NCI-H1092 (cell line): ENCODE results near the gene PCDHGA1.
A peak's percentile ranks its signal among the peaks of the same experiment; 100 is the strongest.
"Not testable (repeated sequence)": the region's sequence is repeated elsewhere in the genome, so short reads cannot be mapped to it uniquely, and the experiment has no call there.

ENCODE experiments used
- DNase-seq: peaks from one replicate; lab custom pipeline; 2025; lab: John Stamatoyannopoulos, UW

The PCDHGA1 gene

GRCh38 chr5:141330299-141331080 is at the start of gene PCDHGA1:
PCDHGA1 (plus strand) TSS chr5:141330514.
- no peak for DNase-seq

GRCh38 chr5:141298376-141298775 is 31.9 kb upstream of the PCDHGA1 start:
- no peak for DNase-seq

GRCh38 chr5:141303756-141304155 is 26.6 kb upstream of the PCDHGA1 start, which contains the start of gene SLC25A2:
SLC25A2 (minus strand) TSS chr5:141304049; CDS start chr5:141303865, 184 bp downstream.
- no peak for DNase-seq

GRCh38 chr5:141306630-141307029 is 23.7 kb upstream of the PCDHGA1 start:
- no peak for DNase-seq

DNA sequence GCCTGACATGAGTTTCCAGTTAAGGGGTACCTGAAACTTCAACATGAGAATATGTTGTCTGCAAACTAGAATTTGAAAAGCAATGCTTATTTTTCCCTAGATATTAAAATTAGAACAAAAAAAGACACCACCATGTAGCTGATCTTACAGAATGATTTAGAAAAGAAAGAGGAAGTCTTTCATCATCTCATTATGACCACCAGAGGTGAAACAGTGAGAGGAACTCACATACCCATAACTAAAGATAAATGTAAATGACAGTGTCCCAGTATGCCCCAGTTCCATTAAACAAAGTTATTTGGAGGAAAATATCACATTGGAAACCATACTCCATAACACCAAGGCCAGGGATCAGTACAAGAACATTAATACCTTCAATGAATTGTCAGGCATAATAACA is 16.6 kb upstream of the PCDHGA1 start:
- no peak for DNase-seq

DNA sequence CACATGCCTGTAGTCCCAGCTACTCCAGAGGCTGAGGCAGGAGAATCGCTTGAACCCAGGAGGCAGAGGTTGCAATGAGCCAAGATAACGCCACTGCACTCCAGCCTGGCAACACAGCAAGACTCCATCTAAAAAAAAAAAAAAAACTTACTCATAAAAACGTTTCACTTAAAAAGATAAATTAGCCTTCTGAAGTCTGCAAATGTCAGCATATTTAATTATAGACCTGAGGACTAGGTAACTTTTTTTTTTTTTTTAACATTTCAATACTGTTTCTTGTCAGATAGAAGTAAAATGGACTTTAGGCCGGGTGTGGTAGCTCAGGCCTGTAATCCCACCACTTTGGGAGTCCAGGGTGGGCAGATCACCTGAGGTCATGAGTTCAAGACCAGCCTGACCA is 13.4 kb upstream of the PCDHGA1 start:
- DNase-seq = not testable (repeated sequence)

DNA sequence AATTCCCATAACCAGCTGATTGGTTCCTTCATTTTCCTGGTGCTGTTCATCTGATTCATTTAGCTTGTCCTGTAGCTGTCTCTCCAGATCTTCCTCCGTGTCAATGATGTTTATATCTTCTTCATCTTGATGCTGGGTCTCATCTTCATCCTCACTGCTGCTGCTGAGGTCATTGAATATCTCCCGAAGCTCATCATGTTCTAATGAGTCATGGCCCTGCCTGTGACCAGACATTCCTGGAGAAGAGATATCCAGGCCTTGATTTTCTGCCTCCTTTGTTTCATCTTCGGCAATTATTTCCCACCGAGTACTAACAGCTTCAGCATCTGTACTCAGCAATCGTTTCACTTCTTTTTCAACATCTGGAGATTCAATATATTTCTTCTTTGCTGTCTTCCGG is 11.1 kb upstream of the PCDHGA1 start:
- DNase-seq = no peak

GRCh38 chr5:141319699-141320098 is 10.6 kb upstream of the PCDHGA1 start:
- no peak for DNase-seq

- DNase-seq = peak; percentile 86
These were observed 9.8 kb upstream of the PCDHGA1 start, which contains the start of gene TAF7 for GRCh38 chr5:141320225-141321169. TAF7 (minus strand) TSS chr5:141320784; CDS start chr5:141320044, 740 bp downstream.

GRCh38 chr5:141322261-141322660 is 8.1 kb upstream of the PCDHGA1 start:
- DNase-seq = no peak

DNA sequence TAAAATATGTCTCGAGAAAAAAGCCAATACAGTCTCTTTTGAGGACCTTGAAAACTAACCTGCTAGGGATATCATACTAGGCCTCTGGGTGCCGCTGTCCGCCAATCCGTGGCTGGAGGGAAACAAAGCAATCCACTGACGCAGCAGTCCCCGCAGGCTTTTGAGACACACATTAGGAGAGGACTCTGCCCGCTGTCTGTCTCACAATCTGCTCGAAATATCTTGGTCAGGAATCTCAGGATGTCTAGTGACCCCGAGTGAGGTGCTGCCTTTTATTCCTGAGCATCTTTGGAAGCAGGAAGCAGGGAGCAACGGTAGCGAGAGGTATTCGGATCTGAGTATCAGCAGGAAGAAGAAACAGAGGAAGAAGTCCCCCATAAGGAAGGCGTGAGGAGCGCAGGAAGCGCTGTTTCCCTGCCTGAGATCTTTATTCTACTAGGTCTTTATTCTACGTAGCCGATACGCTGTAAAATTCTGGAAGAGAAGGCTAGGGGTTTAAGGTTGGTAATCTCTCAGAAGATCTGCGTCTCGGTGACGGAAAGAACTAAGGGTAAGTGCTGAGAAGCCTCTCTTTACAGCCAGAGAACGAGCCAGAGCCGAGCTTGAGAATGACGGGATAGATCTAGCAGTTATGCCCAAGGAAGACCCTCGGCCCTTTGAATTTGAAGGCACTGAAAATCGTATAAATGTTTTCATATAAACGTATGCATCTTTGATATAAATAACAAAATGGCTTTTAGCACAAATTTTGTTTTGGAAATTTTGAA is 4.0 kb upstream of the PCDHGA1 start:
- no peak for DNase-seq

GRCh38 chr5:141328231-141328630 is 2.1 kb upstream of the PCDHGA1 start:
- no peak for DNase-seq

DNA sequence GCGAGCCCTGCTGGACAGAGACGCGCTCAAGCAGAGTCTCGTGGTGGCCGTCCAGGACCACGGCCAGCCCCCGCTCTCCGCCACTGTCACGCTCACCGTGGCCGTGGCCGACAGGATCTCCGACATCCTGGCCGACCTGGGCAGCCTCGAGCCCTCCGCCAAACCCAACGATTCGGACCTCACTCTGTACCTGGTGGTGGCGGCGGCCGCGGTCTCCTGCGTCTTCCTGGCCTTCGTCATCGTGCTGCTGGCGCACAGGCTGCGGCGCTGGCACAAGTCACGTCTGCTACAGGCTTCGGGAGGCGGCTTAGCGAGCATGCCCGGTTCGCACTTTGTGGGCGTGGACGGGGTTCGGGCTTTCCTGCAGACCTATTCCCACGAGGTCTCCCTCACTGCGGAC is 2.3 kb downstream of the PCDHGA1 start:
- not testable (repeated sequence) for DNase-seq

DNA sequence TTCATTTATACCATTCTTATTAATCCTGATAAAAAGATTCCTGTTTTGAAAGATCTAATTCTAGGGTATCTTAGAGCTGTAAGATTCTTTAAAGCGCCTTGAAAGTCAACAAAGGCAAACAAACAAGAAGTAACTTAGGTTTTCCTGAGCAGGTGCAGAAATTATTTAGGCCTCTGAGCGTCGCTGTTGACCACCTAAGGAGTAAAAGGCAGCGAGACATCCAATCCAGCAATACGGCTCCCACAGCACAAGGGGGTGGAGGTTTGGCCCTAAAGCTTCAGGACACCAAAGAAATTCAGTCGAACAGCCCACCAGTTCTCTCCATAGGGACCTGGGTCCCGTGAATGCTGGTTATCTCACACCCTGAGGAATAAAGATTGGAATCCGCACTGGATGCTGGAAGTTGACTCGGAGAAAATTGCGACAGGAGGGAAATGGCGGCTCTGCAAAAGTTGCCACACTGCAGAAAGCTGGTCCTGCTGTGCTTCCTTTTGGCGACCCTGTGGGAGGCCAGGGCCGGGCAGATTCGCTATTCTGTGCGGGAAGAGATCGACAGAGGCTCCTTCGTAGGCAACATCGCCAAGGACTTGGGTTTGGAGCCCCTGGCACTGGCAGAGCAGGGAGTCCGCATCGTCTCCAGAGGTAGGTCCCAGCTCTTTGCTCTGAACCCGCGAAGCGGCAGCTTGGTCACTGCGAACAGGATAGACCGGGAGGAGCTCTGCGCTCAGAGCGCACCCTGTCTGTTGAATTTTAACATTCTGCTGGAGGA is 8.4 kb downstream of the PCDHGA1 start, which contains the start of gene PCDHGA2:
Gene PCDHGA2 (plus strand): TSS at position 223 of the 769 bp plus-strand sequence.
- DNase-seq = no peak

DNA sequence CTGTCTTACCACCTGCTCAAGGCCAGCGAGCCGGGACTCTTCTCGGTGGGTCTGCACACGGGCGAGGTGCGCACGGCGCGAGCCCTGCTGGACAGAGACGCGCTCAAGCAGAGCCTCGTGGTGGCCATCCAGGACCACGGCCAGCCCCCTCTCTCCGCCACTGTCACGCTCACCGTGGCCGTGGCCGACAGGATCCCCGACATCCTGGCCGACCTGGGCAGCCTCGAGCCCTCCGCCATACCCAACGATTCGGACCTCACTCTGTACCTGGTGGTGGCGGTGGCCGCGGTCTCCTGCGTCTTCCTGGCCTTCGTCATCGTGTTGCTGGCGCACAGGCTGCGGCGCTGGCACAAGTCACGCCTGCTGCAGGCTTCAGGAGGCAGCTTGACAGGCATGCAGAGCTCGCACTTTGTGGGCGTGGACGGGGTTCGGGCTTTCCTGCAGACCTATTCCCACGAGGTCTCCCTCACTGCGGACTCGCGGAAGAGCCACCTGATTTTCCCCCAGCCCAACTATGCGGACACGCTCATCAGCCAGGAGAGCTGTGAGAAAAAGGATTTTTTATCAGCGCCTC is 10.6 kb downstream of the PCDHGA1 start:
- not testable (repeated sequence) for DNase-seq

- no peak for DNase-seq
These were observed 12.5 kb downstream of the PCDHGA1 start for GRCh38 chr5:141342773-141343172.

GRCh38 chr5:141343242-141343952 is 13.1 kb downstream of the PCDHGA1 start, which contains the start of gene PCDHGA3:
PCDHGA3 (plus strand) TSS chr5:141343829; CDS start chr5:141344034, 205 bp downstream.
- no peak for DNase-seq

GRCh38 chr5:141343953-141344463 is 13.7 kb downstream of the PCDHGA1 start:
- no peak for DNase-seq

GRCh38 chr5:141345327-141345726 is 15.0 kb downstream of the PCDHGA1 start:
- no peak for DNase-seq

- DNase-seq = not testable (repeated sequence)
These were observed 15.7 kb downstream of the PCDHGA1 start for GRCh38 chr5:141346017-141346416.
